DND-41 (cell line): ENCODE data around the gene KLLN.

ENCODE experiments used
- CTCF ChIP-seq: IDR thresholded peaks from 2 replicates; pipeline ENCODE4 v1.5.1; 2012; ENCODE audit warnings: borderline replicate concordance, low read length, moderate library complexity, mild to moderate bottlenecking; ENCODE audit not compliant: poor library complexity, severe bottlenecking; ENCODE audit errors: extremely low read depth
- EZH2 ChIP-seq: IDR thresholded peaks from 3 replicates; pipeline ENCODE4 v1.6.1; 2012; ENCODE audit warnings: borderline replicate concordance, low read depth, mild to moderate bottlenecking, moderate library complexity, low read length, inconsistent platforms; ENCODE audit not compliant: severe bottlenecking

GRCh38 chr10:87869773-87870551, 6.6 kb upstream of the KLLN start:
- no peak for TF ChIP-seq CTCF
- TF ChIP-seq EZH2: no peak
